ENCODE measurements around the gene KIF6. TPM values are rescaled to one million over a fixed set of nuclear protein-coding genes. Genes with fewer than 3 reads are reported as not detected.

KIF6 gene
- total RNA-seq, 1 experiment from 2014 or later: not detected

DNA sequence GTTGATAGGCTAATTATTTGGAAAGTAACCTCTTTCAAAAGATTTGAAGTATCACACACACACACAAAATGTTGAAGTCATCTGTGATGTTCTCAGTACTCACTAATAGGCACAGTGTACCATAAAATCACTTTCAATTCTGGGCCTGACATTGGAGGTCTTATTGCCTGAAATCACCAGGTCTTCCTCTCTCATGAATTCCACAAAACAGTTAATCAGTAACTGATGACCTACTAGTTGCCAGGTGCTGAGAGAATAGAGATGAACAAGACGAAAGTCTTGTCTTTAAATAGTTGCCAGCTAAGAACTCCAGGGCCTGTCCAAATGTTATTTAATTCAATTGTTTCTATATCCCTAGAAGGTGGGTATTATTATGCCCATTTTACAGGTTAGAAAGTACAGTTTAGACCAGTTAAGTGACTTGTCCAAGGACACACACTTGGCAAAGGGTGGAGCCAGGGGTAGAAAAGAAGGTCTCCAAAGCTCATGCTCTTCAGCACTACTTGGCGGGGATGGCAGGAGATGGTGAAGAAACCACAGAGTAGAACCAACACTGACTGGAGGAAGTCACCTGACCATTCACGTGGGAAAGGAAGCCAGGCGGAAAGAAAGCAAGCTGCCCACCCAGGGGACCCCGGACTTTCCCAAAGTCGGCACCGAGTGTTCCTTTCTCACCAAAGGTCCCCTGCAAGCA, 116.4 kb downstream of the KIF6 start:
- POLR2A ChIA-PET: interaction anchor here (0.6 kb wide), 1 partner anchor 13 kb away, joined by 5 read pairs; no protein-coding TSS in a partner anchor
- Histone ChIP-seq H3K4me3 (ENCODE audit: low read depth in 2 of 2, low read length in 2 of 2) (no peak overlapping the region), H3K27ac (ENCODE audit: low read length) (no peak overlapping the region), H3K27me3 (ENCODE audit: control insufficient read depth, insufficient read depth, low read length) (no peaks in the 10 kb centered on the region; the same call in 1 of the 2 replicates), H3K9me3 (ENCODE audit: control insufficient read depth, insufficient read depth, low read depth, low read length) (no peaks in the 10 kb centered on the region), H3K36me3 (ENCODE audit: control insufficient read depth, insufficient read depth, low read length) (no peaks in the 10 kb centered on the region), H3K4me1 (ENCODE audit: control insufficient read depth, insufficient read depth, low read length) (no peaks in the 10 kb centered on the region)
- no TSS peak for BruUV-seq (replicated peaks)
- CTCF ChIA-PET: no interaction called here
- DNase-seq (ENCODE audit: low read depth, low spot score) (no peak), ATAC-seq (no peak)
- in situ Hi-C loops (cut with HindIII; ENCODE audit: low pct_unique_long_range_greater_than_20kb, low sequenced_read_pairs): no loop called here
- intact Hi-C loops (cut with micrococcal nuclease; ENCODE audit: unreplicated experiment): no loop called here
- TF ChIP-seq REST (IDR thresholded peaks at IDR 0.05; ENCODE audit: insufficient read depth in 1 of 2, low read depth in 2 of 2, low read length in 1 of 2): no peak
- no peak for TF ChIP-seq TCF7L2 (IDR thresholded peaks at IDR 0.05; ENCODE audit: low read depth, low read length)

DNA sequence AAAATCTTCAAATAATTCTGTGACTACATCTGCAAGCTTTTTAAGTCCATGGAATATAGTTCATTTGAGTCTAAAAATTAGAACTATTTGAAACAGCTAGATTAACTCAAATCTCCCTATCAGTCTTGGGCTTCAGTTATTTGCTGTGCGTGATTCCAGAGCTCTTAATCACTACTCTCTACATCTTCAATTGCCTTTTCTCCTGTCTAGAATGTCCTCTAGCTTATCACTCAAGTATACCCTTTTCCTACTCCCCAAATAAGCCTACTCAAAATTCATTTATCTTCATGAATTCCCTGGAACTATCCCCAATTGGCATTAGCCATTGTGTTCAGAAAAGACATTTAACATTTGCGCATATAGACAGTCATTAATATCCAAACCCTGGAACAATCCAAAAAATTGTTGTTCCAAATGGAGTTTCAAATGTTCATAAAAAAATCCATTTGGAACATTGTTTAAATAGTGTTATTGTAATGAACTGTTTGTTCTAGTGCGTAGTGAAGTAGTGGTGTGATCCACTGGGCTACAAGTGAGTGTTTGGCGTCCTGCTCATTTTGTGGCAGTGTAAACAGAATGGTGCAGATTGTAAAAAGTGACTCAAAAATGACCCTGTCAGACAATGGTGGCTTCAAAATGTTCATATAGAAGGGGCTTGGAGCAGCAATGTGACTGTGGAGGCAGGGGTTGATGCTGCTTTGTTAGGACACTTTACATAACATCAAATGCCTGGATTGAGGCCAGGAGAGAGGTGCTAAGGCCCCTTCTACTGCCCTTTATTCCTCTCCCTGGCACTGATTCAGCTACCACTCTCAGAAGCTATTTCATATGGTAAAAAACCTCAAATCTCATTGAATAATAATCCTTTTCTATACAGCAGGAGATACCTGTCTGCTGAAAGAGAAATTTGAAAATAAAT, 122.3 kb downstream of the KIF6 start:
- CTCF ChIA-PET: no interaction called here

More for the DNA sequence above, 122.3 kb downstream of the KIF6 start:
- intact Hi-C loops (cut with micrococcal nuclease; ENCODE audit: unreplicated experiment) (no loop called here), in situ Hi-C loops (cut with HindIII; ENCODE audit: low pct_unique_long_range_greater_than_20kb, low sequenced_read_pairs) (no loop called here)
- Histone ChIP-seq H3K27ac (ENCODE audit: low read length) (no peak overlapping the region), H3K4me1 (ENCODE audit: control insufficient read depth, insufficient read depth, low read length) (no peaks in the 10 kb centered on the region), H3K36me3 (ENCODE audit: control insufficient read depth, insufficient read depth, low read length) (no peaks in the 10 kb centered on the region), H3K27me3 (ENCODE audit: control insufficient read depth, insufficient read depth, low read length) (no peaks in the 10 kb centered on the region; the same call in 1 of the 2 replicates), H3K4me3 (ENCODE audit: low read depth in 2 of 2, low read length in 2 of 2) (no peak overlapping the region), H3K9me3 (ENCODE audit: control insufficient read depth, insufficient read depth, low read depth, low read length) (no peaks in the 10 kb centered on the region)
- no TSS peak for BruUV-seq (replicated peaks)
- DNase-seq (ENCODE audit: low read depth, low spot score) (no peak), ATAC-seq (no peak)
- POLR2A ChIA-PET: no interaction called here
- no peak for TF ChIP-seq CTCF (IDR thresholded peaks at IDR 0.05)
- no peak for TF ChIP-seq TCF7L2 (IDR thresholded peaks at IDR 0.05; ENCODE audit: low read depth, low read length)
- TF ChIP-seq SIN3A (IDR thresholded peaks at IDR 0.05; ENCODE audit: borderline replicate concordance, insufficient read depth, low read depth, low read length): no peak
- TF ChIP-seq REST (IDR thresholded peaks at IDR 0.05; ENCODE audit: insufficient read depth in 1 of 2, low read depth in 2 of 2, low read length in 1 of 2): no peak
- no peak for TF ChIP-seq POLR2AphosphoS5 (IDR thresholded peaks at IDR 0.05; ENCODE audit: low read depth, low read length)

All from Panc1 (cell line).